Smooth muscle cell (in vitro differentiated cells): ENCODE data around the gene ZNF320. TPM values are rescaled to one million over a fixed set of nuclear protein-coding genes. Genes with fewer than 3 reads are reported as not detected.
A peak's percentile ranks its signal among the peaks of the same experiment; 100 is the strongest.
"Not testable (repeated sequence)": the region's sequence is repeated elsewhere in the genome, so short reads cannot be mapped to it uniquely, and the experiment has no call there.

Experiments used
- DNase-seq: peaks from one replicate; lab custom pipeline; 2025; ENCODE audit not compliant: unreplicated experiment; lab: John Stamatoyannopoulos, UW
- H2AFZ ChIP-seq: fragments of 200-600 bp; sonication (generic); 2 replicates; pipeline ENCODE4 v1.6.0; 2016; ENCODE audit warnings: antibody characterized with exemption, low read depth, mild to moderate bottlenecking
- H3F3A ChIP-seq: fragments of 200-600 bp; sonication (generic); 2 replicates; pipeline ENCODE4 v1.6.0; 2017; ENCODE audit warnings: antibody characterized with exemption, low read depth
- H3K27ac ChIP-seq: fragments of 200-600 bp; sonication (generic); 2 replicates; pipeline ENCODE4 v1.5.1; 2016; ENCODE audit warnings: low read depth, mild to moderate bottlenecking
- H3K27me3 ChIP-seq: fragments of 200-600 bp; sonication (generic); 2 replicates; pipeline ENCODE4 v1.6.1; 2016; ENCODE audit warnings: low read depth, mild to moderate bottlenecking
- H3K36me3 ChIP-seq: fragments of 200-600 bp; sonication (generic); 2 replicates; pipeline ENCODE4 v1.5.1; 2016; ENCODE audit warnings: low read depth
- H3K4me1 ChIP-seq: fragments of 200-600 bp; sonication (generic); 2 replicates; pipeline ENCODE4 v1.5.1; 2016; ENCODE audit warnings: low read depth
- H3K4me2 ChIP-seq: fragments of 200-600 bp; sonication (generic); 2 replicates; pipeline ENCODE4 v1.6.0; 2016; ENCODE audit warnings: mild to moderate bottlenecking
- H3K4me3 ChIP-seq: fragments of 200-600 bp; sonication (generic); 2 replicates; pipeline ENCODE4 v1.5.1; 2016; ENCODE audit warnings: mild to moderate bottlenecking
- H3K79me2 ChIP-seq: fragments of 200-600 bp; sonication (generic); 2 replicates; pipeline ENCODE4 v1.6.0; 2016; ENCODE audit warnings: low read depth, mild to moderate bottlenecking
- H3K9ac ChIP-seq: fragments of 200-600 bp; sonication (generic); 2 replicates; pipeline ENCODE4 v1.6.0; 2016; ENCODE audit warnings: low read depth
- H3K9me3 ChIP-seq: fragments of 200-600 bp; sonication (generic); replicated peaks from 2 replicates; pipeline ENCODE4 v1.5.1; 2016; ENCODE audit warnings: low read depth
- H4K20me1 ChIP-seq: fragments of 200-600 bp; sonication (generic); 2 replicates; pipeline ENCODE4 v1.6.0; 2016; ENCODE audit warnings: low read depth
- CTCF ChIP-seq: fragments of 200-600 bp; sonication (generic); IDR thresholded peaks from 2 replicates; pipeline ENCODE4 v1.5.1; 2017; ENCODE audit warnings: borderline replicate concordance, mild to moderate bottlenecking, antibody characterized with exemption; ENCODE audit not compliant: insufficient read depth, poor library complexity, severe bottlenecking
- WGBS: methylation state at CpG from one replicate; pipeline ENCODE4 v1.1.7; 2016; ENCODE audit warnings: low lambda C conversion rate; 5-methylcytosine and 5-hydroxymethylcytosine counted together
- polyA plus RNA-seq: library from polyadenylated mRNA; unstranded; fragments of >200 nt; fragmentation: Nextera tagmentation; extraction: Ambion mirVana; gene quantifications from 2 replicates; pipeline ENCODE4 v1.2.1, GENCODE V29; 2016
- total RNA-seq: library from RNA; depleted of rRNA; stranded (reverse); fragments of >200 nt; gene quantifications from 2 replicates; pipeline ENCODE4 v1.2.3, GENCODE V29; 2014

Gene ZNF320
- total and polyA plus RNA-seq, 2 experiments from 2014 or later, result 6.2 to 14.7 TPM

GRCh38 chr19:52901842-52902241, 4.4 kb upstream of the ZNF320 start:
- TF ChIP-seq CTCF, result no peak
- peaks cover under 1% of the 10 kb centered on the region for H3K79me2 ChIP-seq

DNA sequence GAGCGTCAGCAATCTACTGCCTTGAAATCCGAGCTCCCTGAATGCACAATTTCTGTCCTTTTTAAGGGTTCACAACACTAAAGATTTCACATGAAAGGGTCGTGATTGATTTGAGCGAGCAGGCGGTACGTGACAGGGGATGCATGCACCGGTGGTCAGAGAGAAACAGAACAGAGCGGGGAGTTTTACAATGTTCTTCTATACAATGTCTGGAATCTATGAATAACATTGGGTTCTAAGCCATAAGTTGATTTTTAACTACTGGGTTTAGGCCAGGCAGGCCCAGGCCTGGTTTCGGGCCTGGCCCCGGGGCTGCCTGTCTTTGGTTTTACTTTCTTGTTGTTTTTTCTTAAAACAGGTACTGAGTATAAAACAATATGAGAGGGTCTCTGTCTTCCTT, 1.2 kb upstream of the ZNF320 start:
- H3K36me3 ChIP-seq, H3K9me3 ChIP-seq, H4K20me1 ChIP-seq, H3F3A ChIP-seq, H3K27me3 ChIP-seq, DNase-seq: not testable (repeated sequence)
- H3K27ac ChIP-seq, result peak overlapping the region; percentile 92
- peaks cover 33% of the 10 kb centered on the region for H3K79me2 ChIP-seq
- WGBS, result 74% methylated on average over 10 of the region's 10 CpGs
- H2AFZ ChIP-seq, result peak overlapping the region; percentile 77
- H3K4me3 ChIP-seq, result peak overlapping the region; percentile 78
- H3K9ac ChIP-seq, result peak overlapping the region; percentile 88
- peaks cover 14% of the 10 kb centered on the region for H3K4me1 ChIP-seq
- H3K4me2 ChIP-seq, result peak overlapping the region; percentile 99

More at GRCh38 chr19:52901842-52902241, 4.4 kb upstream of the ZNF320 start:
- no peak for DNase-seq
- H3K27me3 ChIP-seq, result no peaks in the 10 kb centered on the region
- H3K27ac ChIP-seq, result no peak overlapping the region
- H3F3A ChIP-seq, result peaks cover 9% of the 10 kb centered on the region
- H3K9ac ChIP-seq, result no peak overlapping the region
- no peak overlapping the region for H3K4me3 ChIP-seq
- peaks cover 5% of the 10 kb centered on the region for H3K4me1 ChIP-seq
- H3K36me3 ChIP-seq, result peaks cover 1% of the 10 kb centered on the region
- H2AFZ ChIP-seq, result no peak overlapping the region
- H3K4me2 ChIP-seq, result no peak overlapping the region
- H3K9me3 ChIP-seq, result no peaks in the 10 kb centered on the region
- 88% methylated on average over 3 of the region's 3 CpGs for WGBS
- H4K20me1 ChIP-seq, result no peaks in the 10 kb centered on the region

- Histone ChIP-seq H3K79me2 (peaks cover 38% of the 10 kb centered on the region), H3F3A (peaks cover 9% of the 10 kb centered on the region), H3K36me3 (no peaks in the 10 kb centered on the region), H3K4me2 (peak overlapping the region; percentile 99), H3K4me1 (peaks cover 14% of the 10 kb centered on the region), H3K9ac (peak overlapping the region; percentile 88), H3K9me3 (no peaks in the 10 kb centered on the region), H4K20me1 (no peaks in the 10 kb centered on the region), H3K4me3 (peak overlapping the region; percentile 78), H2AFZ (peak overlapping the region; percentile 77), H3K27me3 (no peaks in the 10 kb centered on the region), H3K27ac (peak overlapping the region; percentile 92)
- no peak for DNase-seq
- TF ChIP-seq CTCF, result no peak
- WGBS, result 51% methylated on average over 15 of the region's 15 CpGs
Measured at GRCh38 chr19:52898101-52898500, 666 bp upstream of the ZNF320 start.

- Histone ChIP-seq H2AFZ (peak overlapping the region; percentile 77), H3F3A (peaks cover 9% of the 10 kb centered on the region), H3K4me1 (peaks cover 14% of the 10 kb centered on the region), H3K9ac (peak overlapping the region; percentile 88), H3K4me2 (peak overlapping the region; percentile 99), H4K20me1 (peaks cover 4% of the 10 kb centered on the region), H3K27ac (peak overlapping the region; percentile 92), H3K27me3 (no peaks in the 10 kb centered on the region), H3K79me2 (peaks cover 48% of the 10 kb centered on the region), H3K9me3 (no peaks in the 10 kb centered on the region), H3K36me3 (no peaks in the 10 kb centered on the region), H3K4me3 (peak overlapping the region; percentile 78)
- DNase-seq, result no peak
- TF ChIP-seq CTCF, result no peak
- WGBS, result 39% methylated on average over 24 of the region's 24 CpGs
Measured at GRCh38 chr19:52896431-52897137, 851 bp downstream of the ZNF320 start.
